Measurements from ENCODE around the gene ACTR3C.

- TF ChIP-seq CTCF (IDR thresholded peaks at IDR 0.05) (no peak), EZH2 (IDR thresholded peaks at IDR 0.05; ENCODE audit: borderline replicate concordance, insufficient read depth, low read depth, low read length, poor library complexity, severe bottlenecking) (no peak)
Observed at GRCh38 chr7:150307904-150308303, 15.4 kb downstream of the ACTR3C start.
